Nephron progenitor cell (in vitro differentiated cells): ENCODE results near the gene SUMF1.

Source experiments
- DNase-seq: peaks from one replicate; pipeline ENCODE4 v3.0.0; 2021
- H3K27ac Mint-ChIP-seq: 2 replicates; pipeline ENCODE4 v1.8.0; 2021; ENCODE audit warnings: mild to moderate bottlenecking, moderate library complexity, mixed read lengths
- H3K27me3 Mint-ChIP-seq: 2 replicates; pipeline ENCODE4 v1.8.0; 2021; ENCODE audit warnings: mild to moderate bottlenecking, low read depth, mixed read lengths; ENCODE audit not compliant: poor library complexity
- H3K36me3 Mint-ChIP-seq: 2 replicates; pipeline ENCODE4 v1.8.0; 2021; ENCODE audit warnings: low read depth, mixed read lengths
- H3K4me1 Mint-ChIP-seq: 2 replicates; pipeline ENCODE4 v1.8.0; 2021; ENCODE audit warnings: mixed read lengths
- H3K4me3 Mint-ChIP-seq: 2 replicates; pipeline ENCODE4 v1.8.0; 2021; ENCODE audit warnings: mild to moderate bottlenecking, moderate library complexity, mixed read lengths
- H3K9me3 Mint-ChIP-seq: 2 replicates; pipeline ENCODE4 v1.8.0; 2021; ENCODE audit warnings: mild to moderate bottlenecking, moderate library complexity, mixed read lengths
- CTCF ChIP-seq: fragments of 200-600 bp; sonication (generic); IDR thresholded peaks from 2 replicates; pipeline ENCODE4 v1.5.0; 2021; ENCODE audit warnings: antibody characterized with exemption

SUMF1 gene

GRCh38 chr3:4507024-4507596 lies 40.0 kb upstream of the SUMF1 start:
- H3K36me3 Mint-ChIP-seq: peaks cover 29% of the 10 kb centered on the region
- peak overlapping the region; percentile 93 for H3K27ac Mint-ChIP-seq
- no peak for TF ChIP-seq CTCF
- DNase-seq: no peak
- H3K4me1 Mint-ChIP-seq: peaks cover 100% of the 10 kb centered on the region
- H3K27me3 Mint-ChIP-seq: no peaks in the 10 kb centered on the region
- peak overlapping the region; percentile 70 for H3K4me3 Mint-ChIP-seq
- no peaks in the 10 kb centered on the region for H3K9me3 Mint-ChIP-seq

- Mint-ChIP-seq H3K4me3 (peak overlapping the region; percentile 53), H3K27ac (peak overlapping the region; percentile 93), H3K9me3 (no peaks in the 10 kb centered on the region), H3K36me3 (peaks cover 34% of the 10 kb centered on the region), H3K27me3 (no peaks in the 10 kb centered on the region), H3K4me1 (peaks cover 100% of the 10 kb centered on the region)
- no peak for DNase-seq
- no peak for TF ChIP-seq CTCF
Measured at GRCh38 chr3:4506559-4507023, 39.5 kb upstream of the SUMF1 start.

- no peak for DNase-seq
- peak overlapping the region; percentile 64 for H3K4me3 Mint-ChIP-seq
Measured at GRCh38 chr3:4505688-4506558, 38.9 kb upstream of the SUMF1 start.

GRCh38 chr3:4504340-4505261 lies 37.5 kb upstream of the SUMF1 start:
- H3K4me3 Mint-ChIP-seq: peak overlapping the region; percentile 70
- H3K4me1 Mint-ChIP-seq: peaks cover 95% of the 10 kb centered on the region
- no peaks in the 10 kb centered on the region for H3K27me3 Mint-ChIP-seq
- no peaks in the 10 kb centered on the region for H3K9me3 Mint-ChIP-seq
- DNase-seq: no peak
- peaks cover 37% of the 10 kb centered on the region for H3K36me3 Mint-ChIP-seq
- H3K27ac Mint-ChIP-seq: peak overlapping the region; percentile 98
- TF ChIP-seq CTCF: no peak

More at GRCh38 chr3:4505688-4506558, 38.9 kb upstream of the SUMF1 start:
- no peak for TF ChIP-seq CTCF
- Mint-ChIP-seq H3K4me1 (peaks cover 100% of the 10 kb centered on the region), H3K27ac (peak overlapping the region; percentile 93), H3K36me3 (peaks cover 37% of the 10 kb centered on the region), H3K9me3 (no peaks in the 10 kb centered on the region), H3K27me3 (no peaks in the 10 kb centered on the region)

GRCh38 chr3:4503050-4503449 lies 36.0 kb upstream of the SUMF1 start:
- H3K4me1 Mint-ChIP-seq: peaks cover 91% of the 10 kb centered on the region
- H3K36me3 Mint-ChIP-seq: peaks cover 37% of the 10 kb centered on the region
- no peak for DNase-seq
- no peaks in the 10 kb centered on the region for H3K27me3 Mint-ChIP-seq
- peak overlapping the region; percentile 90 for H3K27ac Mint-ChIP-seq
- H3K4me3 Mint-ChIP-seq: peak overlapping the region; percentile 70
- H3K9me3 Mint-ChIP-seq: no peaks in the 10 kb centered on the region
- TF ChIP-seq CTCF: no peak
